Dermis blood vessel endothelial cell (primary cell): Measurements from ENCODE around the gene NDFIP1. TPM values are rescaled to one million over a fixed set of nuclear protein-coding genes. Genes with fewer than 3 reads are reported as not detected.

Experiments
- DNase-seq: peaks from one replicate; pipeline ENCODE4 v3.0.0; 2010
- total RNA-seq: library from RNA; depleted of rRNA; stranded (reverse); fragments of >200 nt; gene quantifications from 2 replicates; pipeline ENCODE4 v1.2.3, GENCODE V29; 2014

Gene NDFIP1
- total RNA-seq, 1 donor from 2014 or later, result 57.7 TPM

DNA sequence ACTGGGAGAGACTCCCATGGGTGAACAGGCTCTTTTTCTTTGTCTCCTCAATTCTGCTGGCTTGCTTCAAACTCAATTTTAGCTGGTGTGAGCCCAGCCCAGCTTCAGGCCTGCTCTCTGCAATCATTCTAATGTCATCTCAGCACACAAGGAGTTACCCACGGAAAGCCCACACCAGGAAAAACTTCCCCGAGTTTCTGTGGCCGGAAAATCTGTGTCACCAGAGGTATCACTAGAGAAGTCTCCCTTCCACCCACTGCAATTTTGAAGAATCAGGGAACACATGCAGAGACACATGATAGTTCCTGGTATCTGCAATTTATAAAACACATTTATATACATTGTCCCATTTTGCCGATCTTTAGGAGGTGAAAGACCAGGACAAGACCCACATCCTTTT is 13.5 kb upstream of the NDFIP1 start:
- no peak for DNase-seq

DNA sequence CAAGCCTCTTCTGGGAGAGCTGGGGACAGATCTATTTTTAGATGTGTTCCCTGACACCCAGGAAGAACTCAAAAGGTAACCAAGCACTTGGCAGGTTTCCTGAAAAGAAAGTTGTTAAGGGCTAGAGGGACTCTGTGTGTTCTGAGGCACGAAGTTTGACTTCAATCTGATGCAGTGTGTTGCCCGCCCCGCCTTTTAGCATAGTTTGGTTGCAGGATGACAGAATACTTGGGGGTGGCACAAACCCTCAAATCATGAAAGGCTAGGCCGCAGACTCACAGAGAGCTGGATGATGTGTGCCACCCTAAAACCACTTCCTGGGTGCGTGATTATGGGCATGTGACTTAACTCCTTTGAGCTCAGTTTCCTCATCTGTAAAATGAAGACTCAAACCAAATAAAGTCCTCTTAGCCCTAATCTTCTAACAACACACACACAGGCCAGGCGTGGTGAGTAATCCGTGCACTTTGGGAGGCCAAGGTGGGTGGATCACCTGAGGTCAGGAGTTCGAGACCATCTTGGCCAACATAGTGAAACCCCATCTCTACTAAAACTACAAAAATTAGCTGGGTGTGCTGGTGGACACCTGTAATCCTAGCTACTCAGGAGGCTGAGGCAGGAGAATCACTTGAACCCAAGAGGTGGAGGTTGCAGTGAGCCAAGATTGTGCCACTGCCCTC is 12.8 kb upstream of the NDFIP1 start:
- DNase-seq, result no peak

DNA sequence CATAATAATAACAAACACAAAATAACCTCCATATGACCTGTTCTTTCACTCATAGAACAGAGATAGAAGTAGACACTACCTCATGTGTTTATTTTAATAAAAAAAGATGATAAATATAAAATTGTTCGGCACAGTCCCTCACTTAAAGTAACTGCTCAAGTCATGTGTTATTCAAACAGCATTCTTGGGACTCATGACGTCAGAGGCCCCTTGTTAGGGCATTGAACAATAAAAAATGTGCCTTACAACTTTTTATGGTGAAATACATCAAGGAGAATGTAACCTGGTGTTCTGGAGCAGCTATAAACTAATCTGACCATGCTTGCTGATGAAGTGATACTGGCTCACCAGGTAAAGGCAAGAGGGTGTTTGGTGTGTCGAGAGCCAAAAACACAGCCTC is 12.2 kb upstream of the NDFIP1 start:
- DNase-seq, result no peak

DNA sequence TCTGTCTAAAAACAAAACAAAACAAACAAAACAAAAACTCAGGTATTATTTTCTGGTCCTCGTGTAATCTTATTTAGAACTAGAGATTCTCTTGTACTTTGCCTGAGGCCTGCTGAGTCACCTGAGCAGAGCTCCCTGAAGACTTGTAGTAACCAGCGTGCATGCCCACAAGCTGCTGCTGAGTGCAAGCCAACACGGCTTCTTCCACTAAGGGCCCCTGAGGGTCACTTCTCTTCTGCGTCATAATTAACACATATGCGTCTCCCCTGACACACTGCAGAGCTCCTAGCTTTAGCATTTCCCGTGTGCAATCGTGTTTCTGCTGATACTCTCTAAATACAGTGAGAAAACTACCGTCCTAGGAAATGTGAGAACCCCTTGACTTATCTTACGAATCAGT is 10.9 kb upstream of the NDFIP1 start:
- DNase-seq, result no peak

DNA sequence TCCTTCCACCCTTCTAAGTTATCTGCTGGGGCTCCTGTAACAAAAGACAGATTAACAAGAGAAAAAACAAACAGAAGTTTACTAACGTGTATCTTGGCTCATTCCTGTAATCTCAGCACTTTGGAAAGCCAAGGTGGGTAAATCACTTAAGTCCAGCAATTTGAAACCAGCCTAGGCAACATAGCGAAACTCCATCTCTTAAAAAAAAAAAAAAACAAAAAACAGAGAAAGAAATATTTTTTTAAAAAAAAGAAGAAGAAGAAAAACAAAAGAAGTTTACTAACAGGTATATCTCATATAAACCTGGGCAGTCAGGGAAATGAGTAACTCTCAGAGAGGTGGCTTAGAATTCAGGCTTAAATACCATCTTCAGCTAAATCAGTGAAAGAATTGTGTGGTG is 10.3 kb upstream of the NDFIP1 start:
- DNase-seq, result no peak

DNA sequence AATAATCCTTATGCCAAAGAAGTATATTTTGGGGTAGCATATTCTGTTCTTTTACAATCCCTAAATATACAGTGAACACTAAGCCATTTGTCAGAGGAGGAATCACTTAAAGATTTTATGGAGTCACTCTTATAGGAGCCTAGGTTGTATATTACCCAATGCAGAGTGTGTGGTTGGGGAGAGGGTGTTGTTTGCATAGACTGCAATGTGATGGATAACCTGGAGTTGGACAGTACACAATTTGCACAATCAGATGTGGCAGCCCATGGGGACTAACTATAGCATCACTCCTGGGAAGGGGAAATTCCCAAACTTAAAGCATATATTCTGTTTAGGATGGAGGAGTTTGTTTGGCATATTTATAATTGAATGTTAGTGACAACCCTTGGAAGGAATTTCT is 9.6 kb upstream of the NDFIP1 start:
- DNase-seq, result no peak

DNA sequence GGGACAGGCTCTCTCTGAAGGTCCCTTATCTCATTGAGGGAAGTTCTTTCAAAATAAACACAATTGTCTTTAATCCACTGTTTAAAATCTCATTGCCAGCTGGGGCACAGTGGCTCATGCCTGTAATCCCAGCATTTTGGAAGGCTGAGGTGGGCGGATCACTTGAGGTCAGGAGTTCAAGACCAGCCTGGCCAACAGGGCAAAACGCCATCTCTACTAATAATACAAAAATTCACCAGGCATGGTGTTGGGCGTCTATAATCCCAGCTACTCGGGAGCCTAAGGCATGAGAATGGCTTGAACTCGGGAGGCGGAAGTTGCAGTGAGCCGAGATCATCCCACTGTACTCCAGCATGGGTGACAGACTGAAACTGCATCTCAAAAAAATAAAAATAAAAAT is 8.3 kb upstream of the NDFIP1 start:
- no peak for DNase-seq

DNA sequence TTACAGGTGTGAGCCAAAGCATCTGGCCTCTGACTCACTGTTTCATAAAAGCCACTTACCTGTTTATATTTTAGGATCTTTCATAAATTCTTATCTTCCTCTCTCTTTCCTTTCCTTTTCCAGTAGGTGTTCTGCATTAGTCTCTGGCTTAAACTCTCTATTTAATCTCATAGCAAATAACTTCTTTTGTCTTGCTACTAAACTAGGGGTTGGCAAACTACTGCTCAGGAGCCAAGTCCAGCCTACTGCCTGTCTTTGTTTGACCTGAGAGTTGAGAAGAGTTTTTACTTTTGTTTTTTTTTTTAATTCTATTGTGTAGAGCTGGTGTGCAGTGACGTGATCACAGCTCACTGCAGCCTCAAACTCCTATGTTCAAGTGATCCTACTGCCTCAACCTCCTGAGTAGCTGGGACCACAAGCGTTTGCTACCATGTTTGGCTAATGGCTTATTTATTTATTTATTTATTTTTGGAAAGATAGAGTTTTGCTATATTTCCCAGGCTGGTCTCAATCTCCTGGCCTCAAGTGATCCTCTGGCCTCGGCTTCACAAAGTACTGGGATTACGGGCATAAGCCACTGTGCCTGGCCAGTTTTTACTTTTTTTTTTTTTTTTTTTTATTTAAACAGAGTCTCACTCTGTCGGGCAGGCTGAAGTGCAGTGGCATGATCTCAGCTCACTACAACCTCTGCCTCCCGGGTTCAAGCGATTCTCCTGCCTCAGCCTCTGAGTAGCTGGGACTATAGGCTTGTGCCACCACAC is 5.4 kb upstream of the NDFIP1 start:
- peak; percentile 12 for DNase-seq

DNA sequence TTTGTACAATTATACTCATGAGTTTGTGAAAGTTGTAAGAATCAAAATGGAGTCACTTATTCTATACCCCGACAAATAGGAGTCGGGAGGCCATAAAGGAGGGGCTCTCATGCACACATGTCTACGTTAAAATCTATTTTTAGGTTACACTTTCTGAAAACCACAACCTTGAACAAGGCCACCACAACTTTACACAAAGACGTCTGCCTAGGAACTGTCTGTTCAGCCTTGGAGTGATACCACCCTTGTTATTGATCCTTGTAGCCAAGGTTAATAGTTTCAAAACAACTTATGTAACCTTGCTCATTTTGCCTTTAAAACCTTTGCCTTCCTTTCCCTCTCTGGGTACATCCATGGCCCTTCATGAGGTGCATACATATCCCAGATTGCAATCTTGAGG is 4.1 kb upstream of the NDFIP1 start:
- no peak for DNase-seq

DNA sequence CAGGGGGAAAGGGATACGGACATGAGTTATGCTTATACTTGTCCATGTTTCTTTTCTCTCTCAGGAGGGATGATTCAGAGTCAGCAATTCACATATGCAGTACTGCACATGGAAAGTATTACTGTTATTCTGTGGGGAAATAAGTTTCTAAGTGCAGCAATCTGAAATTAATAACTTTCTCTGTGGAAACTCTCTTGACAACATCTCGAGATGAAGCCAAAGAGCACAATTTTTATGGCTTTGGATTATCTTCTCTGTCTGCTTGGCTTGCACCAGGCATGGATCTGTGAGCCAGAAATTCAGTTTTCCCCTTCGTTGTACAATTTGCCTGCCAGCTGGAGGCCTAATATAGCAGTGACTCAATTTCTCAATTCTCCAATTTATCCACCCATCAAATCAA is 2.5 kb upstream of the NDFIP1 start:
- DNase-seq, result no peak

DNA sequence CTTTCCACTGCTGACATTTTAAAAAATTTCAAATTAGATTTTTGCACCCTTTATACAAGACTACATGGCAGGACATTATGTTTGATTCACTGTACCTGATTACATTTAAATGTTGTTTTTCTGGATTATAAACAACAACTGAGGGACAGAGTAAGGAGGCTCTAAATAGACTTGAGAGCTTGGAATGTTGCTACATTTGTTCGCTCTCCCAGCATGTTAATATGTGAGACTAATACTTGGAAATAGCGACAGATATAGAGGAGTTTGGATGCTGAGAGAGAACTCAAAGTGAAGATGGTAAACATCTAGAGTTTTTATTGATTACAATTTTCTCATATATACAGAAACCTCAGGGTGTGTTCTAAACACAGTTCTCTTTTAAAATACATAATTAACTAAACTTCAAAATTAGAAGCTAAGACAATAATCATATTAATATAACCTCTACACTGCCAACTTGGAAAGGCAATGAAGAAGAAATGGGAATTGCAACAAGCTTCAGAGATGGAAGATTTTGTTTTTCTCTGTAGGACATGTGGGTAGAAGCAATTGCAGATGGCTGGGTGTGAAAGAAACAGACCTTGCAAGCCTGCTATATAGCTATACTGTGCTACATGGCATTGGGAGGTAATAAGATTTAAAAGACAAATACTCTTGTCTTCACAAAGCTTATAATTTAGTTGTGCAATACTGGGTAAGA is 1.4 kb upstream of the NDFIP1 start:
- no peak for DNase-seq

DNA sequence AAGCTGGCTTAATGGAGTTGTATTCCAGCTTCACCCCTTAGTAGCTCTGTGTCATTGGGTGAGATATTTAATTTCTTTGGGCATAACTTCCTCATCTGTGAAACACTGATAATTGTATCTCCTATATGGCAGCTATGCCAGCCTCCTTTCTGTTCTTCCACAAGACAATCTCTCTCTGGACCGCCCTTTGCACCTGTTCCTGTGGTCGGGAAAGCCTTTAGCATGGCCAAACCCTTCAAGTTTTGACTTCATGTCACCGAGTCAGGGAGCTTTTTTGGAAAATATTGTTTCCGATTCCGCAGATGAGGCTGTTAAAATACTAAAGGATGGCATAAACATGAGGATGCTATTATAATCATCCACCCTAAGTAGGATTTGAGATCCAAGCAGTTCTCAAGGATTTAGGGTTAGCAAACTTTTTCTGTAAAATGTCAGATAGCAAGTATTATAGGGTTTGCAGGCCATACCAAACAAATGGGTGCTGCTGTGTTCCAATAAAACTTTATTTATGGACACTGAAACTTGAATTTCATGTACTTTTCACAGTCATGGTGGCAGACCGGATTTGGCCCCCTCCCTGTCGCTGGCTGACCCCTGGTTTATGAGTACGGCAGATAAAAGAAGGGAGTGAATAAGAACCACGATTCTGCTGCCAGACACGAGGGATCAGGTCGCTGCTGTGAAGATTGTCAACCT is 695 bp upstream of the NDFIP1 start:
- no peak for DNase-seq

DNA sequence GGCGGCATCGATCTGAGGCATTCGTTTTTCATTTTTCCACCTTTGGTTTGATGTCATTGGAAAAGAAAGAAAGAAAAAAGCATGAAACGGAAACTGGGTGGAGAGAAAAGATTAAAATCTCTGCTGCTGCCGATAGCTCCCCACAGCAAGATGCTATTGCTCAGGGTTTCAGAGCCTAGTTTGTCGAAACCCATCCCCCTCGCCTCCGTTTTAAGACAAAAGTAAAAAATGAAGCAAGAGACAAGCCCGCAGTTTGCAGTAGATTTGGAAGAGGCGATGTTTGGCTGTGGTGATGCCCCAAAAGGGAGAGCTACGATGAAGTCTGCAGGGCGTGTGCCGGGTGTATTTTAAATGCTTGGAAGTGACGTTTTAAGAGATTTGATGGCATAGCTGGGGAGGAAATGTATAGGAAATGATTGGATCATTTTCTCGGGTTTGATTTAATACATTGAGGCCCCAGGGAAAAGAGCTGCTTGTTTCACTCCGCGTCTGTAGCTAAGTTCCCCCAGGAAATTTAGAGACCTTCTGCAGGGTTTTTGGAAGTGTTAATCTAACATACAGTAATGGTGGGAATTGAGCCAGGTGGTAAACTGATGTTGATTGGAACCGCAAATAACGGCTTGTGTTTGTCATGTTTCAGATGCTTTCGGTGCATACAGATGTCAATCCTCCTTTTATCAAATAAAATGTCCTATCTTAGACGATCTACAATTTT is 909 bp downstream of the NDFIP1 start:
- DNase-seq, result peak; percentile 49

DNA sequence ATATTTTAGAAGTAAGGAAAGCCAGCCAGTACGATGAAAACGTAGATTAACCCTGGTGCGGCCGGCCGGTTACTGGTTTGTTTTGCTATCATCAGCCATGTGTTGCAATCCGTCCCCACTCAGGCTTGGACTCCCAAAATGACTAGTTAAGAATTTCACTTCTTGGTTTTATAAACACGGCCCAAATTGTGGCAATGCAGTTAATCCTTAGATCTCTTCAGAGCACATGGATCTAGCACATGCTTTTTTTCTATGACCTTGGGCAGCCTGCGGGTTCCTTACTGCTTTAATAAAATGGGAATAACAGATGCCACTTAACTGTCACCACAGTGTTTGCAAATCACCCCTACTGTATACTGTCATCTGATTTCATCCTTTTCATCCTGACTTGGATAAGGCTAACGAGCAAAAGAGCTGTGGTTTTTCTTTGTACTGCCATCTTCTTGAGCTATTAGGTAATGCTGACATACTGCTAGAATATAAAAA is 1.5 kb downstream of the NDFIP1 start:
- peak; percentile 30 for DNase-seq

DNA sequence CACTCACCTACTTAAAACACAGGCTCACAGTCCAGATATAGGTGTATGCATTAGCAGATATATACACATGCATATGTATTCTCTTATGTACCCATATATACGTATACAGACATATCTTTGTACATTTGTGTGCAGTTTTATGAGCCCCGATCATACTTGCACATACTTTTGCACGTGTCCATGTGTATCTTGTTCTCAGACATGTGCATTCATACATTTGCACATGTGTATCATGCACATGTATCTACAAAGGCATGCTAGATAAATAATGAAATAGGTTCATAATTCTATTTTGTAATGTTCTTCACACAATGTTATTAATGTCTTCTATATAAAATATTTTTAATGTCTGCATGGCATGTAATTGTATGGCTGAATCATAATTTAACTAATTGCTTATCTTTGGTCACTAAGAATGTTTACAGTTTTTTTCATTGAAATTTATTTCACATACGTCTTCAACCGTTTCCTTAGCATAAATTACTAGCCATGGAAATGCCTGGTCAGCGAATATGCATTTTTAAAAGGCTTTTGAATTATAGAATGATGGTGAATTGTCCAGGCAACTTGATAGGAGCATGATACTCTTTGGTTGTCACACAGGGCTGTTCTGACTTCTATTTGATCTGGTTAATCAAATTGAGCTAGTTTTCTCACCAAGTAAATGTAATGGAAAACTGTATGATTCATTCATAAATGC is 2.6 kb downstream of the NDFIP1 start:
- no peak for DNase-seq

DNA sequence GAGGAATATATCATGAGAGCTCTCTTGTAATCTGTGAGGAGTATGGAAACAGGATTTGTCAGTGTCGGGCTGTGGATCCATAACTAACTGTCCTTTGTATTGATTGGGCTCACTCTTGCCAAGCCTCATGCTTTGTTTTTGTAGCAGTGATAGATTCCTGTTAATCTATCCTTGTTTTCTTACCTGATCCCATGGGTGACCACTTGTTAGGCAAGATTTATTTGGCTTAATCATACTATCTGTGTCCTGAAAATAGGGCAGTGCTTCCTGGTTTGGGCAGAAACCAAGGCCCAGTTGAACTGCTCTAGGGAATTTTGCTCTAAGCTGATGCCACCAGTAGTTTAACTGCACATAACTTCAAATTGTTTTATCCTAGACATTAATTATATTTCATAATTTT is 6.1 kb downstream of the NDFIP1 start:
- DNase-seq, result no peak

DNA sequence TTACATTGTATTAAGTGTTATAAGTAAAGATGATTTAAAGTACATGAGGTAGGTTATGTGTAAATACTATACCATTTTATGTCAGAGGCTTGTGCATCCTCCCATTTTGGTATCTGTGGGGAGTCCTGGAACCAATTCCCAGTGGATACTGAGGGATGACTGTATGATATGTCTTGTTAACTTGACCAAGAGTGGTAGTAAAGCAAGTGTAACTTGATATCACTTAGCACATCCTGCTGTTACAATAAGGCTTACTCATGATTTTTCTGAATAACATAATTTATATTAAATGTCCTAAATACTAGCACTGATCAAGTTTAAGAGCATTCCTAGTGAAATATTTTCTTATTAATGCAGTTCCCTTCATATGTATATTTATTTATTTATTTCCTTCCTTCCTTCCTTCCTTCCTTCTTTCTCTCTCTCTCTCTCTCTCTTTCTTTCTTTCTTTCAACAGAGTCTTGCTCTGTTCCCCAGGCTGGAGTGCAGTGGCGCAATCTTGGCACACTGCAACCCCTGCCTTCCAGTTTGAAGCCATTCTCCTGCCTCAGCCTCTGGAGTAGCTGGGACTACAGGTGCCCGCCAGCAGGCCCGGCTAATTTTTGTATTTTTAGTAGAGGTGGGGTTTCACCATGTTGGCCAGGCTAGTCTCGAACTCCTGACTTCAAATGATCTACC is 7.5 kb downstream of the NDFIP1 start:
- DNase-seq, result no peak

DNA sequence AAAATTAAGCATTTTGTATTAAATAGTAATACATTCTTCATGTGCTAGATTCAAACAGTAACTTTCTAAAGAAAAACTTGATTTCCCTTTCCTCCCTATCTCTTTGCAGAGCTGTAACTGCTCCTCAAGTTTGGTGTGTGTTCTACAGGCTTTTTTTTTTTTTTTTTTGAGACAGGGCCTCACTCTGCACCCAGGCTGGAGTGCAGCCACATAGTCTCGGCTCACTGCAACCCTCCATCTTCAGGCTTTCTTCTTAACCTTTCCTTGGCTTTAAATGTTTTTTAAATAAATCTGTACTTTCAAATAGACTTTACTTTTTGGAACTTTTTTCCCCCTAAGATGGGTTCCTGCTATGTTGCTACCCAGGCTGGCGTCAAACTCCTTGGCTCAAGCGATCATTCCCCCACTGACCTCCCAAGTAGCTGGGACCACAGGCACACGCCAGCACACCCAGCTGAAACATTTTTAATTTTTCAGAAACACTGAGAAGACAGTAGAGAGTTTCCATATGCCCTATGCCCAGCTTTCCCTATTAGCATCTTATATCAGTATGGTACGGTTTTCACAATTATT is 9.1 kb downstream of the NDFIP1 start:
- no peak for DNase-seq

DNA sequence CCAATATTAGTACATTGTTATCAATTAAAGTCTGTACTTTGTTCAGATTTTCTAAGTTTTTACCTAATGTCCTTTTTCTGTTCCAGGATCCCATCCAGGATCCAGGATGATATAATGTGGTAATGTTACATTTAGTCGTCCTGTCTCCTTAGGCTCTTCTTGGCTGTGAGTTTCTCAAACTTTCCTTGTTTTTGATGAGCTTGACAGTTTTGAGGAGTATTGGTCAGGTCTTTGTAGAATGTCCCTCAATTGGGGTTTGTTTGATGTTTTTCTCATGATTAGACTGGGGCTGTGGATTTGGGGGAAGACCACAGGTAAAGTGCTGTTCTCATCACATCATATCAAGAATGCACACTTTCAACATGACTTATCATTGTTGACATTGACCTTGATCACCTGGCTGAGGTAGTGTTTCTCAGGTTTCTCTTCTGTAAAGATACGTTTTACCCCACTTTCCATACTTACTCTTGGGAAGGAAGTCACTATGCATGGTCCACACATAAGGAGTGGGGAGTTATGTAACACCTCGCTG is 9.6 kb downstream of the NDFIP1 start:
- DNase-seq, result no peak

DNA sequence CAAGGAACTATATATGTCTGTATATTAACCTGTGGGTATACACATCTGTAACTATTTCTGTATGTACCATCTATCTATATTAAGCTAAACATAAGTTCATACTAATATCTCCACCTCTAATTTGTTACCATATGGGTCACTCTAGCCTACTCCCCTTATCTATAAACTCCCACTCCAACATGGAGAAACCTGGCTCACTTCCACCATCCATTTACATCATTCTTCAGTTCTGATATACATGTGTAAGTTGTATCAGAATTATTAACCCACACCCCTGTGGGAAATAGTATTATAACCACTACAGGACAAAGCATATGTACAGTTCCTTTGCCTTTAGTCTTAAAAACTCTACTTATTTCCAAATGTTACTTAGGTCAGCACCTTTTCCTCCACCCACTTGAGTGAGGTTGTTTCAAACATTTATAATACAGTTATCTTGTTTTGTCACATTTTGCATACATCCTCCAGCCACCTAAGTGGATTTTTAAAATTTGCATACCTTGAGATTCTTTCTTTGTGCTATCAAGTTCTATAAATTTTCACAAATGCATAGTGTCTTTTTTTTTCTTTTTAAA is 10.6 kb downstream of the NDFIP1 start:
- no peak for DNase-seq
